ENCODE data around the gene SSPN.

Gene SSPN

GRCh38 chr12:26187014-26187798, 8.2 kb upstream of the SSPN start:
- no peak overlapping the region for H3K27ac ChIP-seq
- TF ChIP-seq CTCF (conservative IDR thresholded peaks at IDR 0.05) (0 out of 2 replicates have a peak, but pooled peaks have one; percentile 5), ZFX (IDR thresholded peaks at IDR 0.05) (no peak)

GRCh38 chr12:26188127-26188526, 7.2 kb upstream of the SSPN start:
- TF ChIP-seq CTCF (conservative IDR thresholded peaks at IDR 0.05) (no peak), ZFX (IDR thresholded peaks at IDR 0.05) (no peak)
- H3K27ac ChIP-seq = no peak overlapping the region

GRCh38 chr12:26188641-26189040, 6.7 kb upstream of the SSPN start:
- TF ChIP-seq ZFX (IDR thresholded peaks at IDR 0.05) = no peak
- TF ChIP-seq CTCF (conservative IDR thresholded peaks at IDR 0.05) = no peak
- no peak overlapping the region for H3K27ac ChIP-seq

GRCh38 chr12:26192142-26192541, 3.2 kb upstream of the SSPN start:
- H3K27ac ChIP-seq = no peak overlapping the region

GRCh38 chr12:26193539-26193938, 1.8 kb upstream of the SSPN start:
- H3K27ac ChIP-seq = no peak overlapping the region
- TF ChIP-seq ZFX (IDR thresholded peaks at IDR 0.05) = no peak
- no peak for TF ChIP-seq CTCF (conservative IDR thresholded peaks at IDR 0.05)

More at GRCh38 chr12:26192142-26192541, 3.2 kb upstream of the SSPN start:
- no peak for TF ChIP-seq CTCF (conservative IDR thresholded peaks at IDR 0.05)
- TF ChIP-seq ZFX (IDR thresholded peaks at IDR 0.05) = no peak

- TF ChIP-seq CTCF (conservative IDR thresholded peaks at IDR 0.05) (no peak), ZFX (IDR thresholded peaks at IDR 0.05) (no peak)
- no peak overlapping the region for H3K27ac ChIP-seq
These were observed 458 bp downstream of the SSPN start for GRCh38 chr12:26195641-26196420.

- TF ChIP-seq CTCF (conservative IDR thresholded peaks at IDR 0.05) (no peak), ZFX (IDR thresholded peaks at IDR 0.05) (no peak)
- H3K27ac ChIP-seq = no peak overlapping the region
These were observed 996 bp downstream of the SSPN start for GRCh38 chr12:26196421-26196716.
